Ectodermal cell (in vitro differentiated cells): Measurements from ENCODE around the gene SIRT3.

Experiments used
- H3K27ac ChIP-seq: 2 replicates; pipeline ENCODE4 v1.7.0; 2013; ENCODE audit warnings: mild to moderate bottlenecking, low read depth, low read length; ENCODE audit not compliant: insufficient read depth, poor library complexity, severe bottlenecking
- H3K27me3 ChIP-seq: 2 replicates; pipeline ENCODE4 v1.7.0; 2013; ENCODE audit warnings: mild to moderate bottlenecking, low read length; ENCODE audit not compliant: insufficient read depth, control insufficient read depth, poor library complexity, severe bottlenecking
- H3K36me3 ChIP-seq: one replicate; pipeline ENCODE4 v1.7.0; 2013; ENCODE audit warnings: low read length; ENCODE audit not compliant: control insufficient read depth, insufficient read depth
- H3K4me1 ChIP-seq: one replicate; pipeline ENCODE4 v1.7.0; 2013; ENCODE audit warnings: low read length; ENCODE audit not compliant: control insufficient read depth, insufficient read depth
- H3K4me3 ChIP-seq: 2 replicates; pipeline ENCODE4 v1.7.0; 2013; ENCODE audit warnings: low read depth, low read length, control low read depth; ENCODE audit not compliant: insufficient read depth
- H3K9me3 ChIP-seq: 2 replicates; pipeline ENCODE4 v1.7.0; 2013; ENCODE audit warnings: mild to moderate bottlenecking, low read length, moderate library complexity; ENCODE audit not compliant: control insufficient read depth
- WGBS, 2 experiments: methylation state at CpG; one replicate each; pipeline ENCODE4 v1.1.7; 2013; ENCODE audit warnings: missing lambda C conversion rate in 2 of 2; 5-methylcytosine and 5-hydroxymethylcytosine counted together

SIRT3 gene

DNA sequence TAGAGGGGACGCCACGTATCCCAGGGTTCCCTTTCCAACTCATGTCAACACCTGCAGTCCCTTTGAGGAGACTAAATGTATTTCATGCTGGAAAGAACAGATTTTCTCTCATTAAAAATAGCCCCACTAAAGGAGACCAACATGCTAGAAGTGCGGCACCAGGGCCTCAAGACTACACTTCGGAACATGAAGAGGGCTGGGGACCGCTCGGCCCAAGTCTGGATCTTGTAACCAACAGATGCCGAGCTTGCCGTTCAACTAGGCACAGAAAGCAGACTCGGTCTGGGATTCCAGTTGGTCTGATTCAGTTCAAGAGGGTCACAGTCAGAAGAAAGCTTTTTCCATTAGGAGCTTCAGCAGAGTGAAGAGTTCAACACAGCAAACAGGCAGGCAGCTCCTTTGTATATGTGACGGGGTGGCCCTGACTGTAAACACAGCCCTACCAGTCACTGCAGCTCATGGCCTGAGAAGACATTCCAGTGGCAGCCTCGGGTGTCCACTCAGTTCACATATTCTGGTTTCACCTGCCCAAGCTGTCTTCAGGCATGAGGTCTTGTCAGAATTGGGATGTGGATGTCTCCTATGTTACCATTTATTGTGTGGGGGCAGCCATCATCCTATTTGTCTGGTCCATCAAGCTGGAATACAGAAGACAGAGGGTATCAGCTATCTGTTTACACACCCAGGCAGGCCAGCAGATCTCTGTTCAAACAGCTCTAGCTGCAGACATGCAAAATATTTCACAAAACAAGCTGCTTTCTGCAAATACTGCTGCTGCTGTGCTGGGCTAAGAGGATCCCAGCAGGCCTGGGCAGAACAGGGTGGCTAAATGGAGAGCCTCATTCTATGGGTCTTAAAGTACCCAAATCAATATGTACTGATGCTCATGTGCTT, 19.8 kb downstream of the SIRT3 start:
- Histone ChIP-seq H3K4me3 (no peak overlapping the region), H3K9me3 (no peaks in the 10 kb centered on the region), H3K27me3 (no peaks in the 10 kb centered on the region), H3K27ac (peak overlapping the region; percentile 2), H3K36me3 (peaks cover 25% of the 10 kb centered on the region), H3K4me1 (no peaks in the 10 kb centered on the region)
- 95 to 96% methylated on average over 11 of the region's 11 CpGs for WGBS, 2 experiments

DNA sequence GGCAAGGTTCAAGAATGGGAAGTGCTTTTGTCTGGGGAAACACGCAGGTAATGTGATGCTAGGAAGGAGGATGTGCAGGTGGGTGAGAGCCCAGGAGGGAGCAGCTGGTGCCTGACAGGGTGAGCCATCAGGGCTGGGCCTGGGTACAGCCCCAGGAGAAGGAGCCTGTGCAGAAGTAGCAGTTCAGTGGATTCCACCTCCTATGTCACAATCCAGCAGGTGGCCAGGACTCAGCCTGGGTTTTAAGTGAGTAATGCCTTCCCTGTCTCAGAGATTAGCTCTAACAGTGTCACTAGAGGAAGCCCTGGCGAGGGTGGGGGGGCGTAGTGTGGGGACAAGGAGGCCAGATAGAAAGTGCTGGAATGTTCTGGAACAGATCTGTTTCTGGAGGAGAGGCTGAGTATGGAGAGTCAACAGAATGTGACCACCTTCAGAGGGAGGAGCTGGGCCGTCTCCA, 20.5 kb downstream of the SIRT3 start:
- Histone ChIP-seq H3K27me3 (no peaks in the 10 kb centered on the region), H3K4me1 (no peaks in the 10 kb centered on the region), H3K9me3 (no peaks in the 10 kb centered on the region), H3K4me3 (no peak overlapping the region), H3K27ac (no peak overlapping the region), H3K36me3 (peaks cover 32% of the 10 kb centered on the region)
- WGBS, 2 experiments = 92 to 94% methylated on average over 4 of the region's 4 CpGs

DNA sequence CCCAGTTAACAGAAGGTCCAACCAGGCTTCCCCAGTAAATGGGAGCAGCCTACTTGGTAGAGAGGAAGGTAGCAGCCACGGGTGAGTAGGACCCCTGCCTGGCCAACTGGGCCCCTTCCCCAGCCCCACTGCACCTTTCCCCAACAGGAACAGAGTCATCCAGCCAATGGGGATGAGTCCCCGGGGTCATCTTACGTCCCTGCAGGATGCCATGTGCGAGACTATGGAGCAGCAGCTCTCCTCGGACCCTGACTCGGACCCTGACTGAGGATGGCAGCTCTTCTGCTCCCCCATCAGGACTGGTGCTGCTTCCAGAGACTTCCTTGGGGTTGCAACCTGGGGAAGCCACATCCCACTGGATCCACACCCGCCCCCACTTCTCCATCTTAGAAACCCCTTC, 22.1 kb downstream of the SIRT3 start:
- 90 to 92% methylated on average over 7 of the region's 7 CpGs for WGBS, 2 experiments
- H3K36me3 ChIP-seq = peaks cover 36% of the 10 kb centered on the region

DNA sequence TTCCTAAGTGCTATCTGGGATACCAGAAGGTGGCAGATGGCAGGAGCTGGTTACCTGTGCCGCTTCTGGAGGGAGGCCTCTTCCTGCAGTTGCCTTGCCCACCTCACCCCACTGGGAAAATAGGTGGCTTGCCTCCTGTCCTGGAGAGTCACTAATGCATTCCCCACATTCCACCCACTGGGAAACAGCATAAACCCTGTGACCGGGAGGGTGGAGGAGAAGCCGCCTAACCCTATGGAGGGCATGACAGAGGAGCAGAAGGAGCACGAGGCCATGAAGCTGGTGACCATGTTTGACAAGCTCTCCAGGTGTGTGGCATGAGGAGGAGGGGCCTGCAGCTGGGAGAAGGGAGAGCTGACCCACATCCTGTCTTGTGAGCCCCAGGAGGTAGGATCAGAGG, 23.0 kb downstream of the SIRT3 start:
- 91 to 95% methylated on average over 4 of the region's 4 CpGs for WGBS, 2 experiments
- Histone ChIP-seq H3K9me3 (no peaks in the 10 kb centered on the region), H3K27me3 (no peaks in the 10 kb centered on the region), H3K4me3 (no peak overlapping the region), H3K36me3 (peaks cover 36% of the 10 kb centered on the region), H3K4me1 (peaks cover 7% of the 10 kb centered on the region), H3K27ac (no peak overlapping the region)

More for the DNA sequence above, 22.1 kb downstream of the SIRT3 start:
- no peak overlapping the region for H3K27ac ChIP-seq
- H3K27me3 ChIP-seq = no peaks in the 10 kb centered on the region
- H3K9me3 ChIP-seq = no peaks in the 10 kb centered on the region
- peaks cover 7% of the 10 kb centered on the region for H3K4me1 ChIP-seq
- no peak overlapping the region for H3K4me3 ChIP-seq

DNA sequence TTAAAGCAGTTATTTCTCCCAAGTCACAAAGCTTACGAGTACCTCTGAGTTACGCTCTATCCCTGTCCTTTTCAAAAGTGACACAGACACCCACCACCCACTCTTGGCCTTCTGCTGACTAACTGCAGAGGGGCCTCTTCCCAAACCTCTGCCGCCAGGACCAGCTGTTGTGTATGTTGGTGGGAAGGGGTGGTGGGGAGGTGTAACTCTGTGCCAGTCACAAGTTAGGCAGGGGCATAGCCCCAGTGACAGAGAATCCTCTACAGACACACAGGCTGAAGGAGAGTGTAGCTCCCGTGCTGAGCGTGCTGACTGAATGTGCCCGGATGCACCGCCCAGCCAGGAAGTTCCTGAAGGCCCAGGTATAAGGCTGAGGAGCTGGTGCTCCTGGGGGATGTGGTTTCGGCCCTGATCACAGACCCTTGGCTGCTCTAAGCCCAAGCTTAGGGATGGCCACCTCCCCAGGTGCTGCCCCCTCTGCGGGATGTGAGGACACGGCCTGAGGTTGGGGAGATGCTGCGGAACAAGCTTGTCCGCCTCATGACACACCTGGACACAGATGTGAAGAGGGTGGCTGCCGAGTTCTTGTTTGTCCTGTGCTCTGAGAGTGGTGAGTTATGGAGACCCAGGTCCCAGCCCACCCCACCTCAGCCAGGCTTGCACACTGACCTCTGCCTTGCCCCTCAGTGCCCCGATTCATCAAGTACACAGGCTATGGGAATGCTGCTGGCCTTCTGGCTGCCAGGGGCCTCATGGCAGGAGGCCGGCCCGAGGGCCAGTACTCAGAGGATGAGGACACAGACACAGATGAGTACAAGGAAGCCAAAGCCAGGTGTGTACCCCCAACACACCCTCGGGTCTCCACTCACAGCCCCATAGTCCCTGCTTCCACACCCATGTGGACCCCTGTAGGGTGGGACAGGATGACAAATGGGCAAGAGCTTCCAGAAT, 23.7 kb downstream of the SIRT3 start:
- Histone ChIP-seq H3K27ac (no peak overlapping the region), H3K9me3 (no peaks in the 10 kb centered on the region), H3K36me3 (peaks cover 36% of the 10 kb centered on the region), H3K4me1 (peaks cover 7% of the 10 kb centered on the region), H3K27me3 (no peaks in the 10 kb centered on the region), H3K4me3 (no peak overlapping the region)
- 95% methylated on average over 17 of the region's 17 CpGs for WGBS, 2 experiments

DNA sequence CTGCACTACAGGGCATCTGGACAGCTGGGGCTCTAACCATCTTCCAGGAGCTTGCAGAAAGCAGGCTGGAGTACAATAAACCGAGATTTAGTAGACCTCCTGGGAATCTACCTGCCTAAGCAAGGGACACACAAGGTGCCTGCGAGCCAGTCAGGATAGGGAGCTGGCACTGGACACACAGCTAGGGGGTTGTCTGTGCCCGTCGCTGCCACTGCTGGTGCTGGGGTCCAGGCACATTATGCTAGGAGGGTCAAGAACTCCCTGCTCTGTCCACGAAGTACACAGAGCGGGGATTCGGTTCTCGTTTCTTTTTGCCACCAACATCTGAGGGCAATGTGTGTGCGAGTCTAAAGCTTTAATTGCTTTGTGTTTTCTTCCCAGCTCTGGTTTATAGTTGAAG, 24.4 kb downstream of the SIRT3 start:
- no peaks in the 10 kb centered on the region for H3K9me3 ChIP-seq
- H3K27me3 ChIP-seq = no peaks in the 10 kb centered on the region
- WGBS, 2 experiments = 91 to 92% methylated on average over 9 of the region's 9 CpGs
- peaks cover 7% of the 10 kb centered on the region for H3K4me1 ChIP-seq
- no peak overlapping the region for H3K27ac ChIP-seq
- H3K36me3 ChIP-seq = peaks cover 36% of the 10 kb centered on the region
- H3K4me3 ChIP-seq = no peak overlapping the region

DNA sequence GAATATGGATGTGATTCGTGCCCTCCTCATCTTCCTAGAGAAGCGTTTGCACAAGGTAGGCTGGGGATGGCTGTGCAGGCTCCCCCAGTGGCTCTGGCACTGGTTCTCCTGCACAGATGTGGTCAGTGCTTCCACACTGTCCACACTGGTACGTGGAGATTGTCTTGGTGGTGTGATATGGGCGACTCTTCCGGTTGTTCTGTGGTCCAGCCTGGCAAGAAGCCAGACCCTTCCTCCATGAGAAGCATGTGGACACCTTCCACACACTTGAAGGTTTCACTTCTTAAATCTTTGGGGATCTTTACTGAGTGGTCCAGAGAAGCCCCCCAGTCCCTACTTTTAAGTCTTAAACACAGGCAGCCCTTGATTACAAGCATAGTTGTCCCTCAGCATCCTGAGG, 24.8 kb downstream of the SIRT3 start:
- no peak overlapping the region for H3K27ac ChIP-seq
- 92 to 93% methylated on average over 5 of the region's 5 CpGs for WGBS, 2 experiments
- no peak overlapping the region for H3K4me3 ChIP-seq
- H3K4me1 ChIP-seq = peaks cover 7% of the 10 kb centered on the region
- peaks cover 36% of the 10 kb centered on the region for H3K36me3 ChIP-seq
- H3K27me3 ChIP-seq = no peaks in the 10 kb centered on the region
- no peaks in the 10 kb centered on the region for H3K9me3 ChIP-seq

DNA sequence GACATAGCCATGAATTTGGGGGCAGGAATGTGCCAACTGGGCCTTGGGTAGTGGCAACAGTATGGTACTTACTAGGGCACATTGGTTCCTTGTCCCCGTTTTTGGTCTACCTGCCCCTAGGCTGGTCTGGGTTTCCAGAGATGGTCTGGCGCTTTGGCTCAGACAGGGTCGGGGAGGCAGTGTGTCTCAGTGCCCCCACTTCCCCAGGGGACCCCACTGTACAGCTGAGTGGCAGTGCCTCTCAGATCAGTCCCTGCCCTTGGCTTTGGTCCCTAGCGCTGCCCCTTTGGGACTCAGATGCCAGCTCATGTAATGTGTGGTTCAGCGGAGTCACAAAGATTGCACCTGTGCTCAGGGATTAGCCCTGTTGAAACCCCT, 25.4 kb downstream of the SIRT3 start:
- 95 to 96% methylated on average over 5 of the region's 5 CpGs for WGBS, 2 experiments
- H3K4me3 ChIP-seq = no peak overlapping the region
- no peak overlapping the region for H3K27ac ChIP-seq
- peaks cover 7% of the 10 kb centered on the region for H3K4me1 ChIP-seq
- H3K36me3 ChIP-seq = peaks cover 36% of the 10 kb centered on the region
- no peaks in the 10 kb centered on the region for H3K27me3 ChIP-seq
- H3K9me3 ChIP-seq = no peaks in the 10 kb centered on the region

DNA sequence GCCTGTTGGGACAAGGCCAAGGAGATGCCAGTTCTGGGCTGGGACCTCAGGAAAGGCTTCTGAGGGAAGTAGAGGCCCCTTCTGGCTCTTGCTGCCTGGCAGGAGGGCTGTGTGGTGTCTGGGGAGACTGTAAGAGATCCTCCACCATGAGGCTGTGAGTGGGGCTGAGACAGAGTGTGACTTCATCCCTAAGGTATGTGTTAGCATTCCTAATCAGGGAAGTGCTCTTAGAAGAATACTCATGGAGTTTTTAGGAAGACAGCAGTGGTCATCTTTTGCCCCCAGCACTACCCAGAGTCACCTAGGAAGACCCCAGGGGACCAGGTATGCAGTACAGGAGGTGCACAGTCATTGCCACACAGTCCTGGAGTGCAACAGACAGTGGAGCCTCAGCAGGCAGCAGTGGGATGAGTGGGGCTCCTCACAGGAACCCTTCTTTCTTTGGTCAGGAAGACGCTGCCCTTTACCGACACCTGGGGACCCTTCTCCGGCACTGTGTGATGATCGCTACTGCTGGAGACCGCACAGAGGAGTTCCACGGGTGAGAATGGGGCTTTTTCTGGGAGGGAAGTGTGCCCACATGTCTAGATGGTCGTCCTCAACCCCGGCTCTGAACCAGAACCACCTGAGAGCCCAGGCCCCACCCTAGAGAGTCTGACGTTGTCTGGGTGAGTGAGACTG, 25.9 kb downstream of the SIRT3 start:
- H3K27ac ChIP-seq = no peak overlapping the region
- WGBS, 2 experiments = 95 to 97% methylated on average over 9 of the region's 9 CpGs
- peaks cover 36% of the 10 kb centered on the region for H3K36me3 ChIP-seq
- H3K9me3 ChIP-seq = no peaks in the 10 kb centered on the region
- no peak overlapping the region for H3K4me3 ChIP-seq
- H3K27me3 ChIP-seq = no peaks in the 10 kb centered on the region
- H3K4me1 ChIP-seq = peaks cover 7% of the 10 kb centered on the region
